Tibial nerve (tissue), 3 donors: ENCODE results near the gene CCDC158.

Source experiments
- CTCF ChIP-seq, 5 experiments: fragments of 200-600 bp in 3 of 5; fragments of 450-650 bp in 2 of 5; sonication (generic) in 3 of 5; IDR thresholded peaks; one replicate each; pipeline ENCODE4 v1.5.1; 2016 to 2019; ENCODE audit warnings: antibody characterized with exemption in 5 of 5, mild to moderate bottlenecking in 3 of 5, moderate library complexity in 2 of 5
- POLR2A ChIP-seq, 2 donors: fragments of 450-650 bp; IDR thresholded peaks; one replicate each; pipeline ENCODE4 v1.6.1; 2017; ENCODE audit warnings: antibody characterized with exemption in 2 of 2, mild to moderate bottlenecking in 2 of 2, moderate library complexity in 2 of 2

- TF ChIP-seq POLR2A (IDR thresholded peaks at IDR 0.05) (no peak), CTCF (IDR thresholded peaks at IDR 0.05) (no peak)
These were observed 666 bp downstream of the CCDC158 start for GRCh38 chr4:76420188-76420761.
